Measurements from ENCODE around the gene MEGF9. TPM values are rescaled to one million over a fixed set of nuclear protein-coding genes. Genes with fewer than 3 reads are reported as not detected.

The MEGF9 gene
- total and polyA plus RNA-seq, 2 of the 13 experiments (the other 11 are each of a cell fraction or from before 2014, with no cell fraction given): 3.1 to 3.3 TPM

DNA sequence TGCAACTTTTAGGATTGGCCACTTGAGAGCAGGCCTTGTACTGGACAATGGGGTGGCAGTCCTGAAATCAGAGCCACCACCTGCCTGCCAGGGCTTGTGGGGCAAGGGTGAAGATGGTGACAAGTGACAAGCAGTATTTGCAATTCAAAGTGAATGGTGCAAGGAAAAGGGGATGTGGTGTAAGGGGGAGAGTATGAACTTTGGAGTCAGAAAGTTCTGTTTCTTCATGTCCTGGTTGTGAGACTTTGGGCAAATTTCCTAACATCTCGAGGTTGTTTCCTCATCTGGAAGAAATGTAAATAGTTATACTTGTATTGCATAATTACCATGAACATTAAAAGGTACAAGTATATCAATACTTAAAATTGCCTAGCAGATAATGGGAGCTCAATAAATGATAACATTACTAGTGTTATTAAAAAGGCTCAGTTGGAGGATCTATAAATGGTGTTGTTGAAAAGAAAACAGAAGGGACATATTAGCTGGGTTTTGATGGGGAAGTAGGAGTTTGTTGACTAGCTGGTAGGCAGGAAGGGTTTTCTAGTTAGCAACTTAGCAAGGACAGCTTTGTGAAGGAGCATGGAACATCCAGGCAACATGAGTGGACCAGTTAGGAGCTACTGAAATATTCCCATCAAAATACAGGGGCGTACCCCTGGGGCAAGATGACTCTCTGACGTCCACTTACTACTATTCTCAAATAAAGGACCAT lies 21.3 kb upstream of the MEGF9 start (continued):
- TF ChIP-seq, protein P1, sequence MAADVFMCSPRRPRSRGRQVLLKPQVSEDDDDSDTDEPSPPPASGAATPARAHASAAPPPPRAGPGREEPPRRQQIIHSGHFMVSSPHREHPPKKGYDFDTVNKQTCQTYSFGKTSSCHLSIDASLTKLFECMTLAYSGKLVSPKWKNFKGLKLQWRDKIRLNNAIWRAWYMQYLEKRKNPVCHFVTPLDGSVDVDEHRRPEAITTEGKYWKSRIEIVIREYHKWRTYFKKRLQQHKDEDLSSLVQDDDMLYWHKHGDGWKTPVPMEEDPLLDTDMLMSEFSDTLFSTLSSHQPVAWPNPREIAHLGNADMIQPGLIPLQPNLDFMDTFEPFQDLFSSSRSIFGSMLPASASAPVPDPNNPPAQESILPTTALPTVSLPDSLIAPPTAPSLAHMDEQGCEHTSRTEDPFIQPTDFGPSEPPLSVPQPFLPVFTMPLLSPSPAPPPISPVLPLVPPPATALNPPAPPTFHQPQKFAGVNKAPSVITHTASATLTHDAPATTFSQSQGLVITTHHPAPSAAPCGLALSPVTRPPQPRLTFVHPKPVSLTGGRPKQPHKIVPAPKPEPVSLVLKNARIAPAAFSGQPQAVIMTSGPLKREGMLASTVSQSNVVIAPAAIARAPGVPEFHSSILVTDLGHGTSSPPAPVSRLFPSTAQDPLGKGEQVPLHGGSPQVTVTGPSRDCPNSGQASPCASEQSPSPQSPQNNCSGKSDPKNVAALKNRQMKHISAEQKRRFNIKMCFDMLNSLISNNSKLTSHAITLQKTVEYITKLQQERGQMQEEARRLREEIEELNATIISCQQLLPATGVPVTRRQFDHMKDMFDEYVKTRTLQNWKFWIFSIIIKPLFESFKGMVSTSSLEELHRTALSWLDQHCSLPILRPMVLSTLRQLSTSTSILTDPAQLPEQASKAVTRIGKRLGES (CRISPR knock-in tag; IDR thresholded peaks at IDR 0.05; ENCODE audit: borderline replicate concordance): no peak
- TF ChIP-seq, protein P2, sequence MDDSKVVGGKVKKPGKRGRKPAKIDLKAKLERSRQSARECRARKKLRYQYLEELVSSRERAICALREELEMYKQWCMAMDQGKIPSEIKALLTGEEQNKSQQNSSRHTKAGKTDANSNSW (CRISPR knock-in tag; IDR thresholded peaks at IDR 0.05; ENCODE audit: borderline replicate concordance): no peak
- no peak for TF ChIP-seq HNRNPK (IDR thresholded peaks at IDR 0.05; ENCODE audit: low read depth, low read length, poor library complexity, severe bottlenecking)
- TF ChIP-seq ZNF546 (CRISPR knock-in tag; conservative IDR thresholded peaks at IDR 0.05): no peak
- peak; percentile 35; the same call in 1 of the 2 replicates for TF ChIP-seq TGIF2 (CRISPR knock-in tag; IDR thresholded peaks at IDR 0.05)
- no peak for TF ChIP-seq SP2 (CRISPR knock-in tag; IDR thresholded peaks at IDR 0.05)
- TF ChIP-seq, protein P3, sequence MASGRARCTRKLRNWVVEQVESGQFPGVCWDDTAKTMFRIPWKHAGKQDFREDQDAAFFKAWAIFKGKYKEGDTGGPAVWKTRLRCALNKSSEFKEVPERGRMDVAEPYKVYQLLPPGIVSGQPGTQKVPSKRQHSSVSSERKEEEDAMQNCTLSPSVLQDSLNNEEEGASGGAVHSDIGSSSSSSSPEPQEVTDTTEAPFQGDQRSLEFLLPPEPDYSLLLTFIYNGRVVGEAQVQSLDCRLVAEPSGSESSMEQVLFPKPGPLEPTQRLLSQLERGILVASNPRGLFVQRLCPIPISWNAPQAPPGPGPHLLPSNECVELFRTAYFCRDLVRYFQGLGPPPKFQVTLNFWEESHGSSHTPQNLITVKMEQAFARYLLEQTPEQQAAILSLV (CRISPR knock-in tag; IDR thresholded peaks at IDR 0.05; ENCODE audit: borderline replicate concordance): no peak
- no peak for TF ChIP-seq ZNF614 (CRISPR knock-in tag; IDR thresholded peaks at IDR 0.05; ENCODE audit: borderline replicate concordance)
- peak; percentile 84; the same call in 1 of the 2 replicates for TF ChIP-seq RXRA (CRISPR knock-in tag; IDR thresholded peaks at IDR 0.05)
- no peak for TF ChIP-seq KLF12 (CRISPR knock-in tag; IDR thresholded peaks at IDR 0.05; ENCODE audit: borderline replicate concordance)
- TF ChIP-seq, protein P4, sequence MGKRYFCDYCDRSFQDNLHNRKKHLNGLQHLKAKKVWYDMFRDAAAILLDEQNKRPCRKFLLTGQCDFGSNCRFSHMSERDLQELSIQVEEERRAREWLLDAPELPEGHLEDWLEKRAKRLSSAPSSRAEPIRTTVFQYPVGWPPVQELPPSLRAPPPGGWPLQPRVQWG (CRISPR knock-in tag; IDR thresholded peaks at IDR 0.05; ENCODE audit: borderline replicate concordance, low read depth): no peak
- TF ChIP-seq TCF7L2 (IDR thresholded peaks at IDR 0.05; ENCODE audit: low read depth, low read length): no peak
- TF ChIP-seq NBN (conservative IDR thresholded peaks at IDR 0.05): no peak
- TF ChIP-seq ZNF550 (CRISPR knock-in tag; IDR thresholded peaks at IDR 0.05; ENCODE audit: borderline replicate concordance): no peak
- no peak for TF ChIP-seq HOXA3 (CRISPR knock-in tag; IDR thresholded peaks at IDR 0.05)
- no peak for TF ChIP-seq NFYB (CRISPR knock-in tag; IDR thresholded peaks at IDR 0.05)
- TF ChIP-seq ZNF678 (CRISPR knock-in tag; IDR thresholded peaks at IDR 0.05): no peak
- TF ChIP-seq, protein P5, sequence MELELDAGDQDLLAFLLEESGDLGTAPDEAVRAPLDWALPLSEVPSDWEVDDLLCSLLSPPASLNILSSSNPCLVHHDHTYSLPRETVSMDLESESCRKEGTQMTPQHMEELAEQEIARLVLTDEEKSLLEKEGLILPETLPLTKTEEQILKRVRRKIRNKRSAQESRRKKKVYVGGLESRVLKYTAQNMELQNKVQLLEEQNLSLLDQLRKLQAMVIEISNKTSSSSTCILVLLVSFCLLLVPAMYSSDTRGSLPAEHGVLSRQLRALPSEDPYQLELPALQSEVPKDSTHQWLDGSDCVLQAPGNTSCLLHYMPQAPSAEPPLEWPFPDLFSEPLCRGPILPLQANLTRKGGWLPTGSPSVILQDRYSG (CRISPR knock-in tag; IDR thresholded peaks at IDR 0.05): no peak
- no peak for TF ChIP-seq TAF15 (IDR thresholded peaks at IDR 0.05; ENCODE audit: low read depth, low read length, poor library complexity, severe bottlenecking)
- TF ChIP-seq, protein P6, sequence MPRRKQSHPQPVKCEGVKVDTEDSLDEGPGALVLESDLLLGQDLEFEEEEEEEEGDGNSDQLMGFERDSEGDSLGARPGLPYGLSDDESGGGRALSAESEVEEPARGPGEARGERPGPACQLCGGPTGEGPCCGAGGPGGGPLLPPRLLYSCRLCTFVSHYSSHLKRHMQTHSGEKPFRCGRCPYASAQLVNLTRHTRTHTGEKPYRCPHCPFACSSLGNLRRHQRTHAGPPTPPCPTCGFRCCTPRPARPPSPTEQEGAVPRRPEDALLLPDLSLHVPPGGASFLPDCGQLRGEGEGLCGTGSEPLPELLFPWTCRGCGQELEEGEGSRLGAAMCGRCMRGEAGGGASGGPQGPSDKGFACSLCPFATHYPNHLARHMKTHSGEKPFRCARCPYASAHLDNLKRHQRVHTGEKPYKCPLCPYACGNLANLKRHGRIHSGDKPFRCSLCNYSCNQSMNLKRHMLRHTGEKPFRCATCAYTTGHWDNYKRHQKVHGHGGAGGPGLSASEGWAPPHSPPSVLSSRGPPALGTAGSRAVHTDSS (CRISPR knock-in tag; conservative IDR thresholded peaks at IDR 0.05): no peak
- TF ChIP-seq, protein P7, sequence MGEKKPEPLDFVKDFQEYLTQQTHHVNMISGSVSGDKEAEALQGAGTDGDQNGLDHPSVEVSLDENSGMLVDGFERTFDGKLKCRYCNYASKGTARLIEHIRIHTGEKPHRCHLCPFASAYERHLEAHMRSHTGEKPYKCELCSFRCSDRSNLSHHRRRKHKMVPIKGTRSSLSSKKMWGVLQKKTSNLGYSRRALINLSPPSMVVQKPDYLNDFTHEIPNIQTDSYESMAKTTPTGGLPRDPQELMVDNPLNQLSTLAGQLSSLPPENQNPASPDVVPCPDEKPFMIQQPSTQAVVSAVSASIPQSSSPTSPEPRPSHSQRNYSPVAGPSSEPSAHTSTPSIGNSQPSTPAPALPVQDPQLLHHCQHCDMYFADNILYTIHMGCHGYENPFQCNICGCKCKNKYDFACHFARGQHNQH (CRISPR knock-in tag; IDR thresholded peaks at IDR 0.05): no peak
- no peak for TF ChIP-seq RNF2 (conservative IDR thresholded peaks at IDR 0.05; ENCODE audit: low read depth)
